ENCODE measurements around the gene NRXN3. TPM values are rescaled to one million over a fixed set of nuclear protein-coding genes. Genes with fewer than 3 reads are reported as not detected.

NRXN3 gene
- total RNA-seq, 1 donor from 2014 or later = 19.8 TPM

DNA sequence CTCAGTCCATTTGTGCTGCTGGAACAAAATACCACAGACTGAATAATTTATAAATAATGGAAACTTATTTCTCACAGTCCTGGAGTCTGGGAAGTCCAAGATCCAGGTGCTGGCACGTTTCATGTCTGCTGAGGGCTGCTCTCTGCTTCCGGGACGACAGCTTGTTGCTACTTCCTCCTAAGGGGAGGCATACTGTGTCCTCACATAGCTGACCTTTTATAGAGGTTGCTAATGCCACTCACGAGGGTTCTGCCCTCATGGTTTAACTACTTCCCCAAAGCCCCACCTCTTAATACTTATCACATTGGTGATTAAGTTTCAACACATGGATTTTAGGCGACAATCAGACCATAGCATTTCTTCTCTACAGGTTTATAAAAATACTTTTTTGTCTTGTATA lies 411.1 kb downstream of the NRXN3 start:
- Mint-ChIP-seq H3K27ac (no peak overlapping the region), H3K27me3 (peaks cover 7% of the 10 kb centered on the region), H3K9me3 (no peaks in the 10 kb centered on the region), H3K4me3 (no peak overlapping the region), H3K4me1 (ENCODE audit: unreplicated experiment) (no peaks in the 10 kb centered on the region), H3K36me3 (no peaks in the 10 kb centered on the region)
- TF ChIP-seq, protein P1, sequence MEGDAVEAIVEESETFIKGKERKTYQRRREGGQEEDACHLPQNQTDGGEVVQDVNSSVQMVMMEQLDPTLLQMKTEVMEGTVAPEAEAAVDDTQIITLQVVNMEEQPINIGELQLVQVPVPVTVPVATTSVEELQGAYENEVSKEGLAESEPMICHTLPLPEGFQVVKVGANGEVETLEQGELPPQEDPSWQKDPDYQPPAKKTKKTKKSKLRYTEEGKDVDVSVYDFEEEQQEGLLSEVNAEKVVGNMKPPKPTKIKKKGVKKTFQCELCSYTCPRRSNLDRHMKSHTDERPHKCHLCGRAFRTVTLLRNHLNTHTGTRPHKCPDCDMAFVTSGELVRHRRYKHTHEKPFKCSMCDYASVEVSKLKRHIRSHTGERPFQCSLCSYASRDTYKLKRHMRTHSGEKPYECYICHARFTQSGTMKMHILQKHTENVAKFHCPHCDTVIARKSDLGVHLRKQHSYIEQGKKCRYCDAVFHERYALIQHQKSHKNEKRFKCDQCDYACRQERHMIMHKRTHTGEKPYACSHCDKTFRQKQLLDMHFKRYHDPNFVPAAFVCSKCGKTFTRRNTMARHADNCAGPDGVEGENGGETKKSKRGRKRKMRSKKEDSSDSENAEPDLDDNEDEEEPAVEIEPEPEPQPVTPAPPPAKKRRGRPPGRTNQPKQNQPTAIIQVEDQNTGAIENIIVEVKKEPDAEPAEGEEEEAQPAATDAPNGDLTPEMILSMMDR (conservative IDR thresholded peaks at IDR 0.05) = no peak
- no peak for DNase-seq (ENCODE audit: extremely low spot score, unreplicated experiment)

DNA sequence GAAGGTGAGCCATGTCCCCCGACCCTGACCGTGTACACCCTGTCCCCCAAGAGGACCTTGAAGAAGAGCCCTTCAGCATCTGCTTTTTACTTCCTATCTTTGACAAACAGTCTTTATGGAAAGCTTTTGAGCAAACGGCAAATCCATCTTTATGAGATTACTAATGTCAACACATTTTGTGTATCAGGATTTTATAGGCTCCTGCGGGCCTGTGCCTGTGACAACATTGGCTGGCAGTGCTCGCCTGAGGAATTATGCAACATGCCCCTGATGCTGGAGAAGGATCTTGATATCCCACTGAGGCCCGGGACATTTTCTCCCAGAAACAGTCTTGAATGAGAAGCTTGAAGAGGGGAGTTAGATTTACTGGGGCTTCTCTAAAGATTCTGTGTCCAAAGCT lies 416.5 kb downstream of the NRXN3 start:
- H3K9me3 Mint-ChIP-seq = no peaks in the 10 kb centered on the region
- no peaks in the 10 kb centered on the region for H3K36me3 Mint-ChIP-seq
- TF ChIP-seq, protein P1 (conservative IDR thresholded peaks at IDR 0.05) = no peak
- DNase-seq (ENCODE audit: extremely low spot score, unreplicated experiment) = no peak
- H3K27me3 Mint-ChIP-seq = peaks cover 12% of the 10 kb centered on the region
- H3K4me3 Mint-ChIP-seq = no peak overlapping the region
- no peak overlapping the region for H3K27ac Mint-ChIP-seq
- H3K4me1 Mint-ChIP-seq (ENCODE audit: unreplicated experiment) = no peaks in the 10 kb centered on the region

DNA sequence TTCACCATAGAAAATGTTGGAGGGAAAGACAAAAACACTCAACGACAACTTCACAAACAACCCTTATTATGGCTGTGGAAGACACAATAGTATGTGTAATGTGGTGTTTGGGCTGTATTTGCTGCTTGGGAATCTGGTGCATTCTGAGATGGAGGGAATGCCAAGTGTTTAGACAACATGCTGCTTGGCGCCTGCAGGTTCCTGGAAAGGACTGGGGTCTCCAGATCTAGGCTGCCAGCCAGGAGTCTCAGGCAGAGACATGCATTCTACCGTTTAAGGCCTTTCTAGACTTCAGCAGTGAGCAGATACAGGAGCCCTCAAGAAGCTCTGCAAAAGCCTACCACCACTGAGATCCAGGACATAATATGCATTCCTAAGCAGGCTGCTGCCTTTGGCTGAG lies 418.7 kb downstream of the NRXN3 start:
- no peak for DNase-seq (ENCODE audit: extremely low spot score, unreplicated experiment)
- peaks cover 5% of the 10 kb centered on the region for H3K27me3 Mint-ChIP-seq
- H3K27ac Mint-ChIP-seq = no peak overlapping the region
- H3K4me3 Mint-ChIP-seq = no peak overlapping the region
- no peaks in the 10 kb centered on the region for H3K9me3 Mint-ChIP-seq
- H3K36me3 Mint-ChIP-seq = no peaks in the 10 kb centered on the region
- no peaks in the 10 kb centered on the region for H3K4me1 Mint-ChIP-seq (ENCODE audit: unreplicated experiment)
- TF ChIP-seq, protein P1 (conservative IDR thresholded peaks at IDR 0.05) = no peak

DNA sequence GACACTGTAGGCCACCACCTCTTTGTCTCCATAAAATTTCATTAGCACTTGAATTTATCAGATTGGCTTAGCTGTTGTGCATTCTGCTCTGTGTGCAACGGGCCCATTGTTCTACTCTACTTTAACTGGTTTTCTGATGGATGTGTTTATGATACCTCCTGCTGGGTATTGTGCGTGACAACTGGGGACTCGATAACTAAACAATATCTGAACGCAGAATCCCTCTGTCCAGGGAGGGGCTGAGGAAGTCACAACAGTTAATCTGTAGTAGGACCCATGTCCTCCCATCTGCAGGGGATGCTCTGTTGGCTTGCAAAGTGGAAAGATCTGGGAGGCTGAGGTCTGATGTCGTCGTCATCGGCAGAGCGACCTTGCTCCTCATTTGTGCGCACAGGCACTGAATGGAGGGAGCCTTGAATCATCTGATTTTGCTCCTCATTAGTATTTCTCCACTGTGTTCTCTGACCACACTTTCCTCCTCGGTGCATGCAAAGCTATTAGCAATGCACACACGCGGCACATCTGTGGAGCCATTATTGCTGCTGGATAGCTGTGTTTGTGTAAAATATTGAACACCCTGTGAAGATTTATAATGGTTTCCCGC lies 422.5 kb downstream of the NRXN3 start:
- Mint-ChIP-seq H3K9me3 (no peaks in the 10 kb centered on the region), H3K27me3 (peaks cover 8% of the 10 kb centered on the region), H3K27ac (no peak overlapping the region), H3K4me3 (no peak overlapping the region), H3K36me3 (no peaks in the 10 kb centered on the region), H3K4me1 (ENCODE audit: unreplicated experiment) (no peaks in the 10 kb centered on the region)
- TF ChIP-seq, protein P1 (conservative IDR thresholded peaks at IDR 0.05) = no peak
- DNase-seq (ENCODE audit: extremely low spot score, unreplicated experiment) = no peak

DNA sequence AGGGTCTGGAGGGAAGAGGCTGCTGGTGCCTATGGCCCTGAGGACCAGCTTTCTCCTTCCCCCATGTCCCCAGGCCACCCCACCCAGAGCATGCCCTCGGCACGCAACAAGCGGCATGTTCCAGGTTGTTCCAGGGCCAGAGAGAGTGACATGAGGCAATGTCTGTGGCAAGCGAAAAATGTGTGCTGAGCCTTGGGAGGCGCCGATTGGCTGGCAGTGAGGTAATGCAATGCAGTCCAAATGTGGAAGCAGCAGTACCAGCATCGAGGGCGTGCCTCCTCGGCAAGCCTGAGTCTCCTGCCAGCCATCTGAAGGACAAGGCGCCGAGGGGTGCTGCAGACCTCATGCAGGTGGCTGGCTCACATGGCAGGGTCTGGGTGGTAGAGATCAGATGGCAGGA lies 423.8 kb downstream of the NRXN3 start:
- Mint-ChIP-seq H3K4me3 (no peak overlapping the region), H3K9me3 (no peaks in the 10 kb centered on the region), H3K4me1 (ENCODE audit: unreplicated experiment) (no peaks in the 10 kb centered on the region), H3K27me3 (peaks cover 17% of the 10 kb centered on the region), H3K36me3 (no peaks in the 10 kb centered on the region), H3K27ac (no peak overlapping the region)
- TF ChIP-seq, protein P1 (conservative IDR thresholded peaks at IDR 0.05) = no peak
- DNase-seq (ENCODE audit: extremely low spot score, unreplicated experiment) = no peak

DNA sequence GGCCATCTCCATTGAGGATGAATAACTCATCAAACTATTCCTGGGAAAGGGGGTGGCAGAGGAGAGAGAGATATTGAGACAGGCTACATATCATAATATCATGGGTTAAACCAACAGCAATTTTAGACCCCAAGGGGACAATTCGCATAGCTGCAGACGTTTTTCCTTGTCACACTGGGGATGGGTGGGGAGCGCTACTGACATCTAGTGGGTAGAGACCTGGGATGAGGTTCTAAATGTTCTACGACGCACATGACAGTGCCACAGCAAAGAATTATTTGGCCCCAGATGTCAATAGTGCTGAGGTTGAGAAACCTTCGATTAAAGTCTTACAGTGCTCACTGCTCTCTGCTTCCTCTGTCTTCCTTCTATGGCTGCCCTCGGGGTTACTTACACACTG lies 425.6 kb downstream of the NRXN3 start:
- Mint-ChIP-seq H3K27ac (no peak overlapping the region), H3K9me3 (no peaks in the 10 kb centered on the region), H3K4me1 (ENCODE audit: unreplicated experiment) (no peaks in the 10 kb centered on the region), H3K36me3 (no peaks in the 10 kb centered on the region), H3K27me3 (peaks cover 26% of the 10 kb centered on the region), H3K4me3 (no peak overlapping the region)
- DNase-seq (ENCODE audit: extremely low spot score, unreplicated experiment) = no peak
- TF ChIP-seq, protein P1 (conservative IDR thresholded peaks at IDR 0.05) = peak; percentile 41
